ENCODE measurements around the gene ANKRD13B. TPM values are rescaled to one million over a fixed set of nuclear protein-coding genes. Genes with fewer than 3 reads are reported as not detected.

Gene ANKRD13B
- total and polyA plus RNA-seq, 2 of the 13 experiments (the other 11 are each of a cell fraction or from before 2014, with no cell fraction given): 1.7 to 1.8 TPM

GRCh38 chr17:29567554-29568330 lies 25.2 kb upstream of the ANKRD13B start (continued):
- TF ChIP-seq, protein P1, sequence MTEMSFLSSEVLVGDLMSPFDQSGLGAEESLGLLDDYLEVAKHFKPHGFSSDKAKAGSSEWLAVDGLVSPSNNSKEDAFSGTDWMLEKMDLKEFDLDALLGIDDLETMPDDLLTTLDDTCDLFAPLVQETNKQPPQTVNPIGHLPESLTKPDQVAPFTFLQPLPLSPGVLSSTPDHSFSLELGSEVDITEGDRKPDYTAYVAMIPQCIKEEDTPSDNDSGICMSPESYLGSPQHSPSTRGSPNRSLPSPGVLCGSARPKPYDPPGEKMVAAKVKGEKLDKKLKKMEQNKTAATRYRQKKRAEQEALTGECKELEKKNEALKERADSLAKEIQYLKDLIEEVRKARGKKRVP (CRISPR knock-in tag; IDR thresholded peaks at IDR 0.05): peak in 1 of 2 experiments; percentile 4; a peak in 1 of 4 replicates
- TF ChIP-seq PCBP1 (IDR thresholded peaks at IDR 0.05; ENCODE audit: borderline replicate concordance, low read depth, low read length) (0 out of 2 replicates have a peak, but pooled peaks have one; percentile 57), DDIT3 (CRISPR knock-in tag; IDR thresholded peaks at IDR 0.05) (no peak), ZNF747 (CRISPR knock-in tag; IDR thresholded peaks at IDR 0.05; ENCODE audit: borderline replicate concordance) (0 out of 2 replicates have a peak, but pooled peaks have one; percentile 8), XRCC5 (optimal IDR thresholded peaks at IDR 0.05; ENCODE audit: low read length) (peak; percentile 9), ZC3H13 (CRISPR knock-in tag; IDR thresholded peaks at IDR 0.05) (peak; percentile 62; the same call in 1 of the 2 replicates), TAF1 (CRISPR knock-in tag; IDR thresholded peaks at IDR 0.05) (0 out of 2 replicates have a peak, but pooled peaks have one; percentile 8), POLR2G (IDR thresholded peaks at IDR 0.05; ENCODE audit: low read depth, low read length) (0 out of 2 replicates have a peak, but pooled peaks have one; percentile 11), HDAC1 (CRISPR knock-in tag; IDR thresholded peaks at IDR 0.05) (peak; percentile 11; the same call in 1 of the 2 replicates), HOXA5 (CRISPR knock-in tag; IDR thresholded peaks at IDR 0.05) (0 out of 2 replicates have a peak, but pooled peaks have one; percentile 10), EED (CRISPR knock-in tag; IDR thresholded peaks at IDR 0.05) (0 out of 2 replicates have a peak, but pooled peaks have one; percentile 8), ZNF562 (CRISPR knock-in tag; IDR thresholded peaks at IDR 0.05; ENCODE audit: borderline replicate concordance) (no peak), ISL2 (CRISPR knock-in tag; IDR thresholded peaks at IDR 0.05) (0 out of 2 replicates have a peak, but pooled peaks have one; percentile 10), ZNF547 (CRISPR knock-in tag; IDR thresholded peaks at IDR 0.05) (no peak), NKX3-1 (CRISPR knock-in tag; IDR thresholded peaks at IDR 0.05) (0 out of 2 replicates have a peak, but pooled peaks have one; percentile 10), KLF11 (CRISPR knock-in tag; IDR thresholded peaks at IDR 0.05) (no peak), GTF3A (CRISPR knock-in tag; conservative IDR thresholded peaks at IDR 0.05) (no peak), LCORL (IDR thresholded peaks at IDR 0.05) (no peak), LCORL (CRISPR knock-in tag; IDR thresholded peaks at IDR 0.05) (peak; percentile 28; the same call in 1 of the 2 replicates), SRSF1 (optimal IDR thresholded peaks at IDR 0.05; ENCODE audit: low read depth, low read length) (peak; percentile 4), ZNF577 (CRISPR knock-in tag; IDR thresholded peaks at IDR 0.05; ENCODE audit: borderline replicate concordance, low read depth) (no peak), ZSCAN21 (CRISPR knock-in tag; IDR thresholded peaks at IDR 0.05; ENCODE audit: borderline replicate concordance) (no peak)
- TF ChIP-seq, protein P2, sequence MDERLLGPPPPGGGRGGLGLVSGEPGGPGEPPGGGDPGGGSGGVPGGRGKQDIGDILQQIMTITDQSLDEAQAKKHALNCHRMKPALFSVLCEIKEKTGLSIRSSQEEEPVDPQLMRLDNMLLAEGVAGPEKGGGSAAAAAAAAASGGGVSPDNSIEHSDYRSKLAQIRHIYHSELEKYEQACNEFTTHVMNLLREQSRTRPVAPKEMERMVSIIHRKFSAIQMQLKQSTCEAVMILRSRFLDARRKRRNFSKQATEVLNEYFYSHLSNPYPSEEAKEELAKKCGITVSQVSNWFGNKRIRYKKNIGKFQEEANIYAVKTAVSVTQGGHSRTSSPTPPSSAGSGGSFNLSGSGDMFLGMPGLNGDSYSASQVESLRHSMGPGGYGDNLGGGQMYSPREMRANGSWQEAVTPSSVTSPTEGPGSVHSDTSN (CRISPR knock-in tag; IDR thresholded peaks at IDR 0.05): no peak
- TF ChIP-seq, protein P3, sequence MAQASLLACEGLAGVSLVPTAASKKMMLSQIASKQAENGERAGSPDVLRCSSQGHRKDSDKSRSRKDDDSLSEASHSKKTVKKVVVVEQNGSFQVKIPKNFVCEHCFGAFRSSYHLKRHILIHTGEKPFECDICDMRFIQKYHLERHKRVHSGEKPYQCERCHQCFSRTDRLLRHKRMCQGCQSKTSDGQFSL (CRISPR knock-in tag; IDR thresholded peaks at IDR 0.05): 0 out of 2 replicates have a peak, but pooled peaks have one; percentile 33
- TF ChIP-seq, protein P4, sequence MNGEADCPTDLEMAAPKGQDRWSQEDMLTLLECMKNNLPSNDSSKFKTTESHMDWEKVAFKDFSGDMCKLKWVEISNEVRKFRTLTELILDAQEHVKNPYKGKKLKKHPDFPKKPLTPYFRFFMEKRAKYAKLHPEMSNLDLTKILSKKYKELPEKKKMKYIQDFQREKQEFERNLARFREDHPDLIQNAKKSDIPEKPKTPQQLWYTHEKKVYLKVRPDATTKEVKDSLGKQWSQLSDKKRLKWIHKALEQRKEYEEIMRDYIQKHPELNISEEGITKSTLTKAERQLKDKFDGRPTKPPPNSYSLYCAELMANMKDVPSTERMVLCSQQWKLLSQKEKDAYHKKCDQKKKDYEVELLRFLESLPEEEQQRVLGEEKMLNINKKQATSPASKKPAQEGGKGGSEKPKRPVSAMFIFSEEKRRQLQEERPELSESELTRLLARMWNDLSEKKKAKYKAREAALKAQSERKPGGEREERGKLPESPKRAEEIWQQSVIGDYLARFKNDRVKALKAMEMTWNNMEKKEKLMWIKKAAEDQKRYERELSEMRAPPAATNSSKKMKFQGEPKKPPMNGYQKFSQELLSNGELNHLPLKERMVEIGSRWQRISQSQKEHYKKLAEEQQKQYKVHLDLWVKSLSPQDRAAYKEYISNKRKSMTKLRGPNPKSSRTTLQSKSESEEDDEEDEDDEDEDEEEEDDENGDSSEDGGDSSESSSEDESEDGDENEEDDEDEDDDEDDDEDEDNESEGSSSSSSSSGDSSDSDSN (CRISPR knock-in tag; IDR thresholded peaks at IDR 0.05): 0 out of 2 replicates have a peak, but pooled peaks have one; percentile 55

All from HepG2 (cell line).